ENCODE data around the gene CROCC2.

The CROCC2 gene

GRCh38 chr2:240992572-240993291 is 86.6 kb downstream of the CROCC2 start:
- no peak for DNase-seq
- no peak overlapping the region for H3K4me3 ChIP-seq (ENCODE audit: insufficient read depth, low read depth, low read length, poor library complexity, severe bottlenecking)
- H3K4me1 ChIP-seq (ENCODE audit: control insufficient read depth, insufficient read depth, low read length, poor library complexity, severe bottlenecking) = no peaks in the 10 kb centered on the region
- no peaks in the 10 kb centered on the region for H3K9me3 ChIP-seq (ENCODE audit: control insufficient read depth, low read length)
- H3K27ac ChIP-seq (ENCODE audit: insufficient read depth, low read length, poor library complexity, severe bottlenecking) = no peak overlapping the region
- no peaks in the 10 kb centered on the region for H3K36me3 ChIP-seq (ENCODE audit: control insufficient read depth, insufficient read depth, low read length)
- peaks cover under 1% of the 10 kb centered on the region for H3K27me3 ChIP-seq (replicated peaks; ENCODE audit: control insufficient read depth, insufficient read depth, low read length, poor library complexity, severe bottlenecking)

- DNase-seq = no peak
These were observed 87.5 kb downstream of the CROCC2 start for GRCh38 chr2:240993446-240994170.

GRCh38 chr2:240994171-240994896 is 88.2 kb downstream of the CROCC2 start:
- DNase-seq = no peak
- Histone ChIP-seq H3K4me1 (ENCODE audit: control insufficient read depth, insufficient read depth, low read length, poor library complexity, severe bottlenecking) (no peaks in the 10 kb centered on the region), H3K27ac (ENCODE audit: insufficient read depth, low read length, poor library complexity, severe bottlenecking) (no peak overlapping the region), H3K27me3 (replicated peaks; ENCODE audit: control insufficient read depth, insufficient read depth, low read length, poor library complexity, severe bottlenecking) (peaks cover 5% of the 10 kb centered on the region), H3K4me3 (ENCODE audit: insufficient read depth, low read depth, low read length, poor library complexity, severe bottlenecking) (no peak overlapping the region), H3K9me3 (ENCODE audit: control insufficient read depth, low read length) (no peaks in the 10 kb centered on the region), H3K36me3 (ENCODE audit: control insufficient read depth, insufficient read depth, low read length) (no peaks in the 10 kb centered on the region)

More at GRCh38 chr2:240993446-240994170, 87.5 kb downstream of the CROCC2 start:
- H3K9me3 ChIP-seq (ENCODE audit: control insufficient read depth, low read length) = no peaks in the 10 kb centered on the region
- H3K27me3 ChIP-seq (replicated peaks; ENCODE audit: control insufficient read depth, insufficient read depth, low read length, poor library complexity, severe bottlenecking) = peaks cover 5% of the 10 kb centered on the region
- H3K4me3 ChIP-seq (ENCODE audit: insufficient read depth, low read depth, low read length, poor library complexity, severe bottlenecking) = no peak overlapping the region
- H3K27ac ChIP-seq (ENCODE audit: insufficient read depth, low read length, poor library complexity, severe bottlenecking) = no peak overlapping the region
- H3K36me3 ChIP-seq (ENCODE audit: control insufficient read depth, insufficient read depth, low read length) = no peaks in the 10 kb centered on the region
- H3K4me1 ChIP-seq (ENCODE audit: control insufficient read depth, insufficient read depth, low read length, poor library complexity, severe bottlenecking) = no peaks in the 10 kb centered on the region

GRCh38 chr2:240995041-240996021 is 89.2 kb downstream of the CROCC2 start:
- no peaks in the 10 kb centered on the region for H3K9me3 ChIP-seq (ENCODE audit: control insufficient read depth, low read length)
- H3K27ac ChIP-seq (ENCODE audit: insufficient read depth, low read length, poor library complexity, severe bottlenecking) = no peak overlapping the region
- H3K27me3 ChIP-seq (replicated peaks; ENCODE audit: control insufficient read depth, insufficient read depth, low read length, poor library complexity, severe bottlenecking) = peaks cover 5% of the 10 kb centered on the region
- H3K4me1 ChIP-seq (ENCODE audit: control insufficient read depth, insufficient read depth, low read length, poor library complexity, severe bottlenecking) = no peaks in the 10 kb centered on the region
- DNase-seq = no peak
- no peaks in the 10 kb centered on the region for H3K36me3 ChIP-seq (ENCODE audit: control insufficient read depth, insufficient read depth, low read length)
- no peak overlapping the region for H3K4me3 ChIP-seq (ENCODE audit: insufficient read depth, low read depth, low read length, poor library complexity, severe bottlenecking)

- Histone ChIP-seq H3K4me1 (ENCODE audit: control insufficient read depth, insufficient read depth, low read length, poor library complexity, severe bottlenecking) (no peaks in the 10 kb centered on the region), H3K27ac (ENCODE audit: insufficient read depth, low read length, poor library complexity, severe bottlenecking) (no peak overlapping the region), H3K27me3 (replicated peaks; ENCODE audit: control insufficient read depth, insufficient read depth, low read length, poor library complexity, severe bottlenecking) (peaks cover 5% of the 10 kb centered on the region), H3K36me3 (ENCODE audit: control insufficient read depth, insufficient read depth, low read length) (no peaks in the 10 kb centered on the region), H3K4me3 (ENCODE audit: insufficient read depth, low read depth, low read length, poor library complexity, severe bottlenecking) (no peak overlapping the region), H3K9me3 (ENCODE audit: control insufficient read depth, low read length) (no peaks in the 10 kb centered on the region)
- no peak for DNase-seq
These were observed 90.2 kb downstream of the CROCC2 start for GRCh38 chr2:240996161-240996833.

- H3K27me3 ChIP-seq (replicated peaks; ENCODE audit: control insufficient read depth, insufficient read depth, low read length, poor library complexity, severe bottlenecking) = peaks cover 5% of the 10 kb centered on the region
- H3K27ac ChIP-seq (ENCODE audit: insufficient read depth, low read length, poor library complexity, severe bottlenecking) = no peak overlapping the region
These were observed 90.7 kb downstream of the CROCC2 start for GRCh38 chr2:240996834-240997140.

GRCh38 chr2:240997141-240997855 is 91.2 kb downstream of the CROCC2 start:
- Histone ChIP-seq H3K36me3 (ENCODE audit: control insufficient read depth, insufficient read depth, low read length) (no peaks in the 10 kb centered on the region), H3K4me3 (ENCODE audit: insufficient read depth, low read depth, low read length, poor library complexity, severe bottlenecking) (no peak overlapping the region), H3K27me3 (replicated peaks; ENCODE audit: control insufficient read depth, insufficient read depth, low read length, poor library complexity, severe bottlenecking) (peaks cover 5% of the 10 kb centered on the region), H3K4me1 (ENCODE audit: control insufficient read depth, insufficient read depth, low read length, poor library complexity, severe bottlenecking) (no peaks in the 10 kb centered on the region), H3K27ac (ENCODE audit: insufficient read depth, low read length, poor library complexity, severe bottlenecking) (no peak overlapping the region), H3K9me3 (ENCODE audit: control insufficient read depth, low read length) (no peaks in the 10 kb centered on the region)
- no peak for DNase-seq

More at GRCh38 chr2:240996834-240997140, 90.7 kb downstream of the CROCC2 start:
- Histone ChIP-seq H3K4me1 (ENCODE audit: control insufficient read depth, insufficient read depth, low read length, poor library complexity, severe bottlenecking) (no peaks in the 10 kb centered on the region), H3K36me3 (ENCODE audit: control insufficient read depth, insufficient read depth, low read length) (no peaks in the 10 kb centered on the region), H3K9me3 (ENCODE audit: control insufficient read depth, low read length) (no peaks in the 10 kb centered on the region), H3K4me3 (ENCODE audit: insufficient read depth, low read depth, low read length, poor library complexity, severe bottlenecking) (no peak overlapping the region)
- DNase-seq = no peak

- Histone ChIP-seq H3K27ac (ENCODE audit: insufficient read depth, low read length, poor library complexity, severe bottlenecking) (no peak within 1 kb of the TSS), H3K4me3 (ENCODE audit: insufficient read depth, low read depth, low read length, poor library complexity, severe bottlenecking) (peak within 1 kb of the TSS; percentile 12), H3K9me3 (ENCODE audit: control insufficient read depth, low read length) (peaks cover under 1% of the 10 kb centered on the region), H3K27me3 (replicated peaks; ENCODE audit: control insufficient read depth, insufficient read depth, low read length, poor library complexity, severe bottlenecking) (peaks cover 5% of the 10 kb centered on the region), H3K4me1 (ENCODE audit: control insufficient read depth, insufficient read depth, low read length, poor library complexity, severe bottlenecking) (no peaks in the 10 kb centered on the region), H3K36me3 (ENCODE audit: control insufficient read depth, insufficient read depth, low read length) (no peaks in the 10 kb centered on the region)
- DNase-seq = peak in 2 of 3 donors; percentile 18 to 34
These were observed 91.9 kb downstream of the CROCC2 start, which contains the start of gene SNED1 for GRCh38 chr2:240997856-240998705. TSS of gene SNED1 (plus strand) at chr2:240998618. CDS start at chr2:240998838, 220 bp downstream.

Measured in effector memory CD4-positive, alpha-beta T cell (primary cell).